Measurements from ENCODE around the gene ANKLE2. TPM values are rescaled to one million over a fixed set of nuclear protein-coding genes. Genes with fewer than 3 reads are reported as not detected.
A peak's percentile ranks its signal among the peaks of the same experiment; 100 is the strongest.

ANKLE2 gene
- total and polyA plus RNA-seq, 4 donors = 8.4 to 24.1 (median 15.4) TPM

DNA sequence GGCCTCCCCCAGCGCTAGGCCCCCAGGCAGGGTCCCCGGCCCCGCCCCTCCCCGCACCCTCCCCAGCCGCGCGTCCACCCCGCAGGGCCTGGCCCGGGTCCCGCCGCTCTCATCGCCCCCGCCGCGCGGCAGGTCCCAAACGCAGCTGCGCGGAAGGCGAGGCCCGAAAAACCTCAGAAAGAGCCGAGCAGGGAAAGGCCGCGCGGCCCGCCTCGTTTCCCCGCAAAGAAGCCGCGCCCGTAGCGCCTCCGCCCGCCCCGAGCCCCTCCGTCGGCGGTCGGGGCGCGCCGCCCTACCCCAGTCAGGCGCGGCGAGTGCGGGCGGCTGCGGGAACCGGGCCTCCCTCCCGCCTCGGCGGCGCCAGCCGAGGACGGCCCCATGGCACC lies 74.8 kb downstream of the ANKLE2 start:
- DNase-seq (ENCODE audit: low spot score) = no peak
- Histone ChIP-seq H3K4me3 (ENCODE audit: low read depth in 1 of 3, low read length in 3 of 3) (peak overlapping the region; percentile 32 to 100 (median 46)), H3K27ac (ENCODE audit: low read depth in 1 of 2, low read length in 2 of 2) (peak overlapping the region in 1 of 2 donors; percentile 54), H3K4me1 (ENCODE audit: control insufficient read depth in 4 of 4, insufficient read depth in 4 of 4, low read length in 3 of 4) (peaks cover 2 to 28% (median 18%) of the 10 kb centered on the region in 4 donors), H3K9ac (ENCODE audit: low read depth in 1 of 2, low read length in 2 of 2) (no peak overlapping the region), H3K27me3 (ENCODE audit: control insufficient read depth in 4 of 4, insufficient read depth in 4 of 4, low read length in 3 of 4) (no peaks in the 10 kb centered on the region), H3K9me3 (ENCODE audit: control insufficient read depth in 4 of 4, low read length in 3 of 4) (no peaks in the 10 kb centered on the region), H3K36me3 (ENCODE audit: control insufficient read depth in 4 of 4, insufficient read depth in 3 of 4, low read depth in 1 of 4, low read length in 3 of 4) (peaks cover 0 to 8% (median 5%) of the 10 kb centered on the region in 4 donors)
- under 1% methylated on average over 55 of the region's 55 CpGs for WGBS
- TF ChIP-seq RXRA (IDR thresholded peaks at IDR 0.05) (no peak), JUND (IDR thresholded peaks at IDR 0.05) (no peak), ZBTB33 (IDR thresholded peaks at IDR 0.05) (no peak), HNF4A (conservative IDR thresholded peaks at IDR 0.05) (no peak), MAX (IDR thresholded peaks at IDR 0.05) (no peak), FOXA2 (IDR thresholded peaks at IDR 0.05) (no peak), YY1 (IDR thresholded peaks at IDR 0.05) (no peak), FOXA1 (IDR thresholded peaks at IDR 0.05) (no peak), TAF1 (conservative IDR thresholded peaks at IDR 0.05) (no peak), NR2F2 (IDR thresholded peaks at IDR 0.05) (no peak), RAD21 (IDR thresholded peaks at IDR 0.05) (no peak), SP1 (IDR thresholded peaks at IDR 0.05) (no peak), GABPA (IDR thresholded peaks at IDR 0.05 in 1 of 2, conservative IDR thresholded peaks at IDR 0.05 in 1 of 2) (no peak), EGR1 (IDR thresholded peaks at IDR 0.05; ENCODE audit: low read depth in 2 of 2) (no peak)
- TF ChIP-seq, protein P1, sequence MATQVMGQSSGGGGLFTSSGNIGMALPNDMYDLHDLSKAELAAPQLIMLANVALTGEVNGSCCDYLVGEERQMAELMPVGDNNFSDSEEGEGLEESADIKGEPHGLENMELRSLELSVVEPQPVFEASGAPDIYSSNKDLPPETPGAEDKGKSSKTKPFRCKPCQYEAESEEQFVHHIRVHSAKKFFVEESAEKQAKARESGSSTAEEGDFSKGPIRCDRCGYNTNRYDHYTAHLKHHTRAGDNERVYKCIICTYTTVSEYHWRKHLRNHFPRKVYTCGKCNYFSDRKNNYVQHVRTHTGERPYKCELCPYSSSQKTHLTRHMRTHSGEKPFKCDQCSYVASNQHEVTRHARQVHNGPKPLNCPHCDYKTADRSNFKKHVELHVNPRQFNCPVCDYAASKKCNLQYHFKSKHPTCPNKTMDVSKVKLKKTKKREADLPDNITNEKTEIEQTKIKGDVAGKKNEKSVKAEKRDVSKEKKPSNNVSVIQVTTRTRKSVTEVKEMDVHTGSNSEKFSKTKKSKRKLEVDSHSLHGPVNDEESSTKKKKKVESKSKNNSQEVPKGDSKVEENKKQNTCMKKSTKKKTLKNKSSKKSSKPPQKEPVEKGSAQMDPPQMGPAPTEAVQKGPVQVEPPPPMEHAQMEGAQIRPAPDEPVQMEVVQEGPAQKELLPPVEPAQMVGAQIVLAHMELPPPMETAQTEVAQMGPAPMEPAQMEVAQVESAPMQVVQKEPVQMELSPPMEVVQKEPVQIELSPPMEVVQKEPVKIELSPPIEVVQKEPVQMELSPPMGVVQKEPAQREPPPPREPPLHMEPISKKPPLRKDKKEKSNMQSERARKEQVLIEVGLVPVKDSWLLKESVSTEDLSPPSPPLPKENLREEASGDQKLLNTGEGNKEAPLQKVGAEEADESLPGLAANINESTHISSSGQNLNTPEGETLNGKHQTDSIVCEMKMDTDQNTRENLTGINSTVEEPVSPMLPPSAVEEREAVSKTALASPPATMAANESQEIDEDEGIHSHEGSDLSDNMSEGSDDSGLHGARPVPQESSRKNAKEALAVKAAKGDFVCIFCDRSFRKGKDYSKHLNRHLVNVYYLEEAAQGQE (IDR thresholded peaks at IDR 0.05) = no peak
- TF ChIP-seq, protein P2, sequence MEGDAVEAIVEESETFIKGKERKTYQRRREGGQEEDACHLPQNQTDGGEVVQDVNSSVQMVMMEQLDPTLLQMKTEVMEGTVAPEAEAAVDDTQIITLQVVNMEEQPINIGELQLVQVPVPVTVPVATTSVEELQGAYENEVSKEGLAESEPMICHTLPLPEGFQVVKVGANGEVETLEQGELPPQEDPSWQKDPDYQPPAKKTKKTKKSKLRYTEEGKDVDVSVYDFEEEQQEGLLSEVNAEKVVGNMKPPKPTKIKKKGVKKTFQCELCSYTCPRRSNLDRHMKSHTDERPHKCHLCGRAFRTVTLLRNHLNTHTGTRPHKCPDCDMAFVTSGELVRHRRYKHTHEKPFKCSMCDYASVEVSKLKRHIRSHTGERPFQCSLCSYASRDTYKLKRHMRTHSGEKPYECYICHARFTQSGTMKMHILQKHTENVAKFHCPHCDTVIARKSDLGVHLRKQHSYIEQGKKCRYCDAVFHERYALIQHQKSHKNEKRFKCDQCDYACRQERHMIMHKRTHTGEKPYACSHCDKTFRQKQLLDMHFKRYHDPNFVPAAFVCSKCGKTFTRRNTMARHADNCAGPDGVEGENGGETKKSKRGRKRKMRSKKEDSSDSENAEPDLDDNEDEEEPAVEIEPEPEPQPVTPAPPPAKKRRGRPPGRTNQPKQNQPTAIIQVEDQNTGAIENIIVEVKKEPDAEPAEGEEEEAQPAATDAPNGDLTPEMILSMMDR (IDR thresholded peaks at IDR 0.05; ENCODE audit: low read depth, low read length, missing input control) = no peak
- TF ChIP-seq, protein P3, sequence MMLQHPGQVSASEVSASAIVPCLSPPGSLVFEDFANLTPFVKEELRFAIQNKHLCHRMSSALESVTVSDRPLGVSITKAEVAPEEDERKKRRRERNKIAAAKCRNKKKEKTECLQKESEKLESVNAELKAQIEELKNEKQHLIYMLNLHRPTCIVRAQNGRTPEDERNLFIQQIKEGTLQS (IDR thresholded peaks at IDR 0.05) = no peak
